GM23338 (cell line): ENCODE measurements around the gene CNTN3. TPM values are rescaled to one million over a fixed set of nuclear protein-coding genes. Genes with fewer than 3 reads are reported as not detected.

Experiments used
- ATAC-seq: fragments of 200-7000 bp; cut with Tn5 transposase; 3 replicates; pipeline ENCODE4 v1.9.1; 2020
- DNase-seq: peaks from one replicate; pipeline ENCODE4 v3.0.0-alpha.2; 2015; ENCODE audit warnings: low spot score
- H2AFZ ChIP-seq: fragments of 200-600 bp; sonication (generic); 2 replicates; pipeline ENCODE4 v1.8.0; 2016; ENCODE audit warnings: antibody characterized with exemption, mild to moderate bottlenecking, moderate library complexity
- H3F3A ChIP-seq: fragments of 200-600 bp; sonication (generic); replicated peaks from 2 replicates; pipeline ENCODE4 v1.8.0; 2017; ENCODE audit warnings: antibody characterized with exemption, mixed run types, low read depth
- H3K27ac ChIP-seq: fragments of 200-600 bp; sonication (generic); 2 replicates; pipeline ENCODE4 v1.6.1; 2016; ENCODE audit warnings: low read depth
- H3K27me3 ChIP-seq: fragments of 200-600 bp; sonication (generic); 2 replicates; pipeline ENCODE4 v1.8.0; 2016; ENCODE audit warnings: mild to moderate bottlenecking, mixed run types, moderate library complexity; ENCODE audit not compliant: insufficient read depth
- H3K36me3 ChIP-seq: fragments of 200-600 bp; sonication (generic); 2 replicates; pipeline ENCODE4 v1.8.0; 2016; ENCODE audit warnings: mild to moderate bottlenecking; ENCODE audit not compliant: insufficient read depth
- H3K4me1 ChIP-seq: fragments of 200-600 bp; sonication (generic); 2 replicates; pipeline ENCODE4 v1.8.0; 2016; ENCODE audit warnings: mild to moderate bottlenecking, moderate library complexity; ENCODE audit not compliant: insufficient read depth
- H3K4me2 ChIP-seq: fragments of 200-600 bp; sonication (generic); 2 replicates; pipeline ENCODE4 v1.7.1; 2017; ENCODE audit warnings: mixed run types
- H3K4me3 ChIP-seq: fragments of 200-600 bp; sonication (generic); 2 replicates; pipeline ENCODE4 v1.6.1; 2016; ENCODE audit warnings: mixed run types
- H3K79me2 ChIP-seq: fragments of 200-600 bp; sonication (generic); replicated peaks from 2 replicates; pipeline ENCODE4 v1.8.0; 2017; ENCODE audit warnings: mild to moderate bottlenecking; ENCODE audit not compliant: insufficient read depth
- H3K9me2 ChIP-seq: fragments of 200-600 bp; sonication (generic); 2 replicates; pipeline ENCODE4 v1.8.0; 2017; ENCODE audit not compliant: insufficient read depth
- H4K20me1 ChIP-seq: fragments of 200-600 bp; sonication (generic); replicated peaks from 2 replicates; pipeline ENCODE4 v1.8.0; 2017; ENCODE audit warnings: mild to moderate bottlenecking; ENCODE audit not compliant: insufficient read depth
- H3K27ac Mint-ChIP-seq: 2 replicates; pipeline ENCODE4 v1.8.0; 2020; ENCODE audit warnings: inconsistent platforms, mild to moderate bottlenecking, moderate library complexity, mixed read lengths
- H3K27me3 Mint-ChIP-seq: 3 replicates; pipeline ENCODE4 v1.8.0; 2022; ENCODE audit warnings: low read depth, mild to moderate bottlenecking, moderate library complexity, mixed read lengths, inconsistent platforms; ENCODE audit not compliant: insufficient read depth, poor library complexity
- H3K36me3 Mint-ChIP-seq: 3 replicates; pipeline ENCODE4 v1.8.0; 2021; ENCODE audit warnings: low read depth, mild to moderate bottlenecking, inconsistent platforms, moderate library complexity, mixed read lengths
- H3K4me1 Mint-ChIP-seq: 3 replicates; pipeline ENCODE4 v1.8.0; 2020; ENCODE audit warnings: mild to moderate bottlenecking, inconsistent platforms, mixed read lengths
- H3K4me3 Mint-ChIP-seq: 3 replicates; pipeline ENCODE4 v1.8.0; 2021; ENCODE audit warnings: moderate library complexity, mild to moderate bottlenecking, inconsistent platforms, mixed read lengths
- H3K9me3 Mint-ChIP-seq: 3 replicates; pipeline ENCODE4 v1.8.0; 2020; ENCODE audit warnings: moderate library complexity, mild to moderate bottlenecking, inconsistent platforms, mixed read lengths
- CREB1 ChIP-seq: fragments of 250-450 bp; sonication (Bioruptor Pico); IDR thresholded peaks from 2 replicates; pipeline ENCODE4 v1.5.0; 2020; ENCODE audit warnings: low read depth, mild to moderate bottlenecking, moderate library complexity
- EZH2 ChIP-seq: fragments of 200-600 bp; sonication (generic); IDR thresholded peaks from one replicate; pipeline ENCODE4 v1.8.0; 2017; ENCODE audit warnings: antibody characterized with exemption, mild to moderate bottlenecking, low read depth; ENCODE audit not compliant: unreplicated experiment
- EZH2phosphoT487 ChIP-seq: fragments of 200-600 bp; sonication (generic); IDR thresholded peaks from one replicate; pipeline ENCODE4 v1.8.1; 2018; ENCODE audit warnings: antibody characterized with exemption; ENCODE audit not compliant: unreplicated experiment
- JUNB ChIP-seq: IDR thresholded peaks from one replicate; pipeline ENCODE4 v1.6.1; 2016; ENCODE audit warnings: antibody characterized with exemption; ENCODE audit not compliant: unreplicated experiment
- NANOG ChIP-seq: IDR thresholded peaks from 2 replicates; pipeline ENCODE4 v1.6.1; 2016; ENCODE audit warnings: antibody characterized with exemption, borderline replicate concordance
- POLR2AphosphoS5 ChIP-seq: IDR thresholded peaks from 2 replicates; pipeline ENCODE4 v1.6.1; 2016; ENCODE audit warnings: antibody characterized with exemption, low read depth
- STAT1 ChIP-seq: IDR thresholded peaks from one replicate; pipeline ENCODE4 v1.6.1; 2016; ENCODE audit warnings: antibody characterized with exemption; ENCODE audit not compliant: unreplicated experiment
- ZNF114 ChIP-seq: fragments of 250-450 bp; sonication (Bioruptor Pico); IDR thresholded peaks from 2 replicates; pipeline ENCODE4 v1.5.0; 2020; ENCODE audit warnings: mild to moderate bottlenecking, moderate library complexity
- ZNF331 ChIP-seq: fragments of 250-450 bp; sonication (Bioruptor Pico); IDR thresholded peaks from 2 replicates; pipeline ENCODE4 v1.5.0; 2020; ENCODE audit warnings: low read depth, mild to moderate bottlenecking, moderate library complexity
- polyA plus RNA-seq: library from polyadenylated mRNA; unstranded; fragments of >200 nt; fragmentation: Nextera tagmentation; extraction: Ambion mirVana; gene quantifications from 2 replicates; pipeline ENCODE4 v1.2.1, GENCODE V29; 2016
- total RNA-seq: library from RNA; depleted of rRNA; stranded (reverse); fragments of >200 nt; shearing (Covaris generic); gene quantifications from 2 replicates; pipeline ENCODE4 v1.2.3, GENCODE V29; 2014
- TF ChIP-seq, protein P1 (sequence below): IDR thresholded peaks from 2 replicates; pipeline ENCODE4 v1.6.1; 2016; ENCODE audit warnings: antibody characterized with exemption
- TF ChIP-seq, protein P2 (sequence below): IDR thresholded peaks from one replicate; pipeline ENCODE4 v1.6.1; 2018; ENCODE audit warnings: antibody characterized with exemption; ENCODE audit not compliant: unreplicated experiment
- TF ChIP-seq, protein P3 (sequence below): fragments of 250-450 bp; sonication (Bioruptor Pico); IDR thresholded peaks from 2 replicates; pipeline ENCODE4 v1.5.0; 2020; ENCODE audit warnings: mild to moderate bottlenecking, moderate library complexity
- TF ChIP-seq, protein P4 (sequence below), 2 experiments: fragments of 200-600 bp in 1 of 2; sonication (generic) in 1 of 2; conservative IDR thresholded peaks; 2 replicates each; pipeline versions ENCODE4 v1.5.1 to v1.6.1; 2016 to 2017; ENCODE audit warnings: antibody characterized with exemption in 2 of 2, low read depth in 2 of 2, mild to moderate bottlenecking in 2 of 2, moderate library complexity in 1 of 2

CNTN3 gene
- total and polyA plus RNA-seq, 2 experiments from 2014 or later, result 0.05 to 0.24 TPM

DNA sequence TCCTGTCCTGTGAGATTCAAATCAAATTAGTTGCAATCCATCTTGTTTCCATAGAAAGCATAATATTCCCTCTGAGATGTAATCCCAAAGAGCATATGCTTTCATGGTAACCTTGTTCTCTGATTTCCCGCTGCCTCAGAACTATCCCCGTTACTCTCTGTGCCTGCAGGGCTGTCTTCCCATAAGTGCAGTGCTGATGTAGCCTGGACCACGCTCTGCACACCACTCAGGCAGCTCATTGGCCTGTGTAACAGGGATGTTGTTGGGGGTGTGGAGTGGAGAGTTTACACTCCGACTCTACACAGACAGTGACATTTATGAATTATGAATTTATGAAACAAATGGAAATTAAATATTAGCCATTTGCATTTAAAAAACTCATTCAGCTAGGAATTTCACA, 33.6 kb upstream of the CNTN3 start (continued):
- TF ChIP-seq ZNF114 (no peak), ZNF331 (CRISPR knock-in tag) (no peak), POLR2AphosphoS5 (no peak)

DNA sequence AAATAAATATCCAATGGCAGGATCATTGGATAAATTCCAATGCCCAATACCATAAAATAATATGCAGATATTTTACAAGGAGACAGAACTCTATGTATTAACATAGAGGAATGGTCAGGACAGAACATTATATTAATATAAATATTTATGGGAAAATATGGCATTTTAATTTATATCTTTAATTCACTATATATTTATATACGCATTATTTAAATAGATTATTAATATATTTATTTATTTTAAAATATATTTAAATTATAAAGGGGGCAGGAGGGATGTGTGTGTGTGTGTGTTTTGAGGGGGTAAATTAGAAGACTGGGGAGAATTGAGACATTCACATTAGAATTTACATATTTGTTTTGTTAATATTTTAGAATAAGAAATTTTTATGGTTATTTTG, 31.6 kb upstream of the CNTN3 start:
- H3K4me3 Mint-ChIP-seq, result no peak overlapping the region
- H3F3A ChIP-seq, result no peaks in the 10 kb centered on the region

More for the DNA sequence above, 31.6 kb upstream of the CNTN3 start:
- ATAC-seq (no peak), DNase-seq (no peak)
- no peaks in the 10 kb centered on the region for H4K20me1 ChIP-seq
- Mint-ChIP-seq H3K36me3 (no peaks in the 10 kb centered on the region), H3K27ac (no peak overlapping the region), H3K4me1 (no peaks in the 10 kb centered on the region), H3K9me3 (no peaks in the 10 kb centered on the region), H3K27me3 (peaks cover 5% of the 10 kb centered on the region)
- H3K9me2 ChIP-seq, result no peaks in the 10 kb centered on the region
- H3K36me3 ChIP-seq, result no peaks in the 10 kb centered on the region
- no peaks in the 10 kb centered on the region for H3K27me3 ChIP-seq
- H3K27ac ChIP-seq, result no peak overlapping the region
- H3K4me3 ChIP-seq, result no peak overlapping the region
- no peak overlapping the region for H2AFZ ChIP-seq
- no peaks in the 10 kb centered on the region for H3K4me1 ChIP-seq
- H3K79me2 ChIP-seq, result no peaks in the 10 kb centered on the region
- TF ChIP-seq, protein P1, sequence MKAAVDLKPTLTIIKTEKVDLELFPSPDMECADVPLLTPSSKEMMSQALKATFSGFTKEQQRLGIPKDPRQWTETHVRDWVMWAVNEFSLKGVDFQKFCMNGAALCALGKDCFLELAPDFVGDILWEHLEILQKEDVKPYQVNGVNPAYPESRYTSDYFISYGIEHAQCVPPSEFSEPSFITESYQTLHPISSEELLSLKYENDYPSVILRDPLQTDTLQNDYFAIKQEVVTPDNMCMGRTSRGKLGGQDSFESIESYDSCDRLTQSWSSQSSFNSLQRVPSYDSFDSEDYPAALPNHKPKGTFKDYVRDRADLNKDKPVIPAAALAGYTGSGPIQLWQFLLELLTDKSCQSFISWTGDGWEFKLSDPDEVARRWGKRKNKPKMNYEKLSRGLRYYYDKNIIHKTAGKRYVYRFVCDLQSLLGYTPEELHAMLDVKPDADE, result no peak
- TF ChIP-seq JUNB, result no peak
- no peak for TF ChIP-seq CREB1
- TF ChIP-seq EZH2, result no peak
- TF ChIP-seq, protein P2, sequence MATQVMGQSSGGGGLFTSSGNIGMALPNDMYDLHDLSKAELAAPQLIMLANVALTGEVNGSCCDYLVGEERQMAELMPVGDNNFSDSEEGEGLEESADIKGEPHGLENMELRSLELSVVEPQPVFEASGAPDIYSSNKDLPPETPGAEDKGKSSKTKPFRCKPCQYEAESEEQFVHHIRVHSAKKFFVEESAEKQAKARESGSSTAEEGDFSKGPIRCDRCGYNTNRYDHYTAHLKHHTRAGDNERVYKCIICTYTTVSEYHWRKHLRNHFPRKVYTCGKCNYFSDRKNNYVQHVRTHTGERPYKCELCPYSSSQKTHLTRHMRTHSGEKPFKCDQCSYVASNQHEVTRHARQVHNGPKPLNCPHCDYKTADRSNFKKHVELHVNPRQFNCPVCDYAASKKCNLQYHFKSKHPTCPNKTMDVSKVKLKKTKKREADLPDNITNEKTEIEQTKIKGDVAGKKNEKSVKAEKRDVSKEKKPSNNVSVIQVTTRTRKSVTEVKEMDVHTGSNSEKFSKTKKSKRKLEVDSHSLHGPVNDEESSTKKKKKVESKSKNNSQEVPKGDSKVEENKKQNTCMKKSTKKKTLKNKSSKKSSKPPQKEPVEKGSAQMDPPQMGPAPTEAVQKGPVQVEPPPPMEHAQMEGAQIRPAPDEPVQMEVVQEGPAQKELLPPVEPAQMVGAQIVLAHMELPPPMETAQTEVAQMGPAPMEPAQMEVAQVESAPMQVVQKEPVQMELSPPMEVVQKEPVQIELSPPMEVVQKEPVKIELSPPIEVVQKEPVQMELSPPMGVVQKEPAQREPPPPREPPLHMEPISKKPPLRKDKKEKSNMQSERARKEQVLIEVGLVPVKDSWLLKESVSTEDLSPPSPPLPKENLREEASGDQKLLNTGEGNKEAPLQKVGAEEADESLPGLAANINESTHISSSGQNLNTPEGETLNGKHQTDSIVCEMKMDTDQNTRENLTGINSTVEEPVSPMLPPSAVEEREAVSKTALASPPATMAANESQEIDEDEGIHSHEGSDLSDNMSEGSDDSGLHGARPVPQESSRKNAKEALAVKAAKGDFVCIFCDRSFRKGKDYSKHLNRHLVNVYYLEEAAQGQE, result no peak
- TF ChIP-seq, protein P3, sequence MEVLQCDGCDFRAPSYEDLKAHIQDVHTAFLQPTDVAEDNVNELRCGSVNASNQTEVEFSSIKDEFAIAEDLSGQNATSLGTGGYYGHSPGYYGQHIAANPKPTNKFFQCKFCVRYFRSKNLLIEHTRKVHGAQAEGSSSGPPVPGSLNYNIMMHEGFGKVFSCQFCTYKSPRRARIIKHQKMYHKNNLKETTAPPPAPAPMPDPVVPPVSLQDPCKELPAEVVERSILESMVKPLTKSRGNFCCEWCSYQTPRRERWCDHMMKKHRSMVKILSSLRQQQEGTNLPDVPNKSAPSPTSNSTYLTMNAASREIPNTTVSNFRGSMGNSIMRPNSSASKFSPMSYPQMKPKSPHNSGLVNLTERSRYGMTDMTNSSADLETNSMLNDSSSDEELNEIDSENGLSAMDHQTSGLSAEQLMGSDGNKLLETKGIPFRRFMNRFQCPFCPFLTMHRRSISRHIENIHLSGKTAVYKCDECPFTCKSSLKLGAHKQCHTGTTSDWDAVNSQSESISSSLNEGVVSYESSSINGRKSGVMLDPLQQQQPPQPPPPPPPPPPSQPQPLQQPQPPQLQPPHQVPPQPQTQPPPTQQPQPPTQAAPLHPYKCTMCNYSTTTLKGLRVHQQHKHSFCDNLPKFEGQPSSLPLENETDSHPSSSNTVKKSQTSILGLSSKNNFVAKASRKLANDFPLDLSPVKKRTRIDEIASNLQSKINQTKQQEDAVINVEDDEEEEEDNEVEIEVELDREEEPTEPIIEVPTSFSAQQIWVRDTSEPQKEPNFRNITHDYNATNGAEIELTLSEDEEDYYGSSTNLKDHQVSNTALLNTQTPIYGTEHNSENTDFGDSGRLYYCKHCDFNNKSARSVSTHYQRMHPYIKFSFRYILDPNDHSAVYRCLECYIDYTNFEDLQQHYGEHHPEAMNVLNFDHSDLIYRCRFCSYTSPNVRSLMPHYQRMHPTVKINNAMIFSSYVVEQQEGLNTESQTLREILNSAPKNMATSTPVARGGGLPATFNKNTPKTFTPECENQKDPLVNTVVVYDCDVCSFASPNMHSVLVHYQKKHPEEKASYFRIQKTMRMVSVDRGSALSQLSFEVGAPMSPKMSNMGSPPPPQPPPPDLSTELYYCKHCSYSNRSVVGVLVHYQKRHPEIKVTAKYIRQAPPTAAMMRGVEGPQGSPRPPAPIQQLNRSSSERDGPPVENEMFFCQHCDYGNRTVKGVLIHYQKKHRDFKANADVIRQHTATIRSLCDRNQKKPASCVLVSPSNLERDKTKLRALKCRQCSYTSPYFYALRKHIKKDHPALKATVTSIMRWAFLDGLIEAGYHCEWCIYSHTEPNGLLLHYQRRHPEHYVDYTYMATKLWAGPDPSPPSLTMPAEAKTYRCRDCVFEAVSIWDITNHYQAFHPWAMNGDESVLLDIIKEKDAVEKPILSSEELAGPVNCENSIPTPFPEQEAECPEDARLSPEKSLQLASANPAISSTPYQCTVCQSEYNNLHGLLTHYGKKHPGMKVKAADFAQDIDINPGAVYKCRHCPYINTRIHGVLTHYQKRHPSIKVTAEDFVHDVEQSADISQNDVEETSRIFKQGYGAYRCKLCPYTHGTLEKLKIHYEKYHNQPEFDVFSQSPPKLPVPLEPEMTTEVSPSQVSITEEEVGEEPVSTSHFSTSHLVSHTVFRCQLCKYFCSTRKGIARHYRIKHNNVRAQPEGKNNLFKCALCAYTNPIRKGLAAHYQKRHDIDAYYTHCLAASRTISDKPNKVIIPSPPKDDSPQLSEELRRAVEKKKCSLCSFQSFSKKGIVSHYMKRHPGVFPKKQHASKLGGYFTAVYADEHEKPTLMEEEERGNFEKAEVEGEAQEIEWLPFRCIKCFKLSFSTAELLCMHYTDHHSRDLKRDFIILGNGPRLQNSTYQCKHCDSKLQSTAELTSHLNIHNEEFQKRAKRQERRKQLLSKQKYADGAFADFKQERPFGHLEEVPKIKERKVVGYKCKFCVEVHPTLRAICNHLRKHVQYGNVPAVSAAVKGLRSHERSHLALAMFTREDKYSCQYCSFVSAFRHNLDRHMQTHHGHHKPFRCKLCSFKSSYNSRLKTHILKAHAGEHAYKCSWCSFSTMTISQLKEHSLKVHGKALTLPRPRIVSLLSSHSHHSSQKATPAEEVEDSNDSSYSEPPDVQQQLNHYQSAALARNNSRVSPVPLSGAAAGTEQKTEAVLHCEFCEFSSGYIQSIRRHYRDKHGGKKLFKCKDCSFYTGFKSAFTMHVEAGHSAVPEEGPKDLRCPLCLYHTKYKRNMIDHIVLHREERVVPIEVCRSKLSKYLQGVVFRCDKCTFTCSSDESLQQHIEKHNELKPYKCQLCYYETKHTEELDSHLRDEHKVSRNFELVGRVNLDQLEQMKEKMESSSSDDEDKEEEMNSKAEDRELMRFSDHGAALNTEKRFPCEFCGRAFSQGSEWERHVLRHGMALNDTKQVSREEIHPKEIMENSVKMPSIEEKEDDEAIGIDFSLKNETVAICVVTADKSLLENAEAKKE (CRISPR knock-in tag), result no peak
- TF ChIP-seq NANOG, result no peak
- TF ChIP-seq ZNF331 (CRISPR knock-in tag), result no peak
- TF ChIP-seq POLR2AphosphoS5, result no peak
- TF ChIP-seq, protein P4, sequence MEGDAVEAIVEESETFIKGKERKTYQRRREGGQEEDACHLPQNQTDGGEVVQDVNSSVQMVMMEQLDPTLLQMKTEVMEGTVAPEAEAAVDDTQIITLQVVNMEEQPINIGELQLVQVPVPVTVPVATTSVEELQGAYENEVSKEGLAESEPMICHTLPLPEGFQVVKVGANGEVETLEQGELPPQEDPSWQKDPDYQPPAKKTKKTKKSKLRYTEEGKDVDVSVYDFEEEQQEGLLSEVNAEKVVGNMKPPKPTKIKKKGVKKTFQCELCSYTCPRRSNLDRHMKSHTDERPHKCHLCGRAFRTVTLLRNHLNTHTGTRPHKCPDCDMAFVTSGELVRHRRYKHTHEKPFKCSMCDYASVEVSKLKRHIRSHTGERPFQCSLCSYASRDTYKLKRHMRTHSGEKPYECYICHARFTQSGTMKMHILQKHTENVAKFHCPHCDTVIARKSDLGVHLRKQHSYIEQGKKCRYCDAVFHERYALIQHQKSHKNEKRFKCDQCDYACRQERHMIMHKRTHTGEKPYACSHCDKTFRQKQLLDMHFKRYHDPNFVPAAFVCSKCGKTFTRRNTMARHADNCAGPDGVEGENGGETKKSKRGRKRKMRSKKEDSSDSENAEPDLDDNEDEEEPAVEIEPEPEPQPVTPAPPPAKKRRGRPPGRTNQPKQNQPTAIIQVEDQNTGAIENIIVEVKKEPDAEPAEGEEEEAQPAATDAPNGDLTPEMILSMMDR (conservative IDR thresholded peaks at IDR 0.05; ENCODE audit: low read depth in 2 of 2), result no peak
- no peak for TF ChIP-seq STAT1
- TF ChIP-seq EZH2phosphoT487, result no peak
- TF ChIP-seq ZNF114, result no peak
- H3K4me2 ChIP-seq, result no peak overlapping the region
